H7 (cell line): ENCODE data around the gene FBXO45. TPM values are rescaled to one million over a fixed set of nuclear protein-coding genes. Genes with fewer than 3 reads are reported as not detected.
A peak's percentile ranks its signal among the peaks of the same experiment; 100 is the strongest.
"Not testable (repeated sequence)": the region's sequence is repeated elsewhere in the genome, so short reads cannot be mapped to it uniquely, and the experiment has no call there.

ENCODE experiments used
- DNase-seq: peaks from one replicate; pipeline ENCODE4 v3.0.0; 2012
- H3K27me3 ChIP-seq: 2 replicates; pipeline ENCODE4 v1.6.0; 2011; ENCODE audit warnings: mild to moderate bottlenecking, low read length; ENCODE audit not compliant: control insufficient read depth, insufficient read depth
- H3K36me3 ChIP-seq: replicated peaks from 2 replicates; pipeline ENCODE4 v1.5.1; 2011; ENCODE audit warnings: low read length; ENCODE audit not compliant: control insufficient read depth, insufficient read depth
- H3K4me3 ChIP-seq: 2 replicates; pipeline ENCODE4 v1.5.1; 2011; ENCODE audit warnings: low read depth, mild to moderate bottlenecking, control low read depth, low read length, moderate library complexity; ENCODE audit not compliant: insufficient read depth
- total RNA-seq: library from RNA; depleted of rRNA; stranded (reverse); fragments of >200 nt; shearing (Covaris generic); gene quantifications from 2 replicates; pipeline ENCODE4 v1.2.3, GENCODE V29; 2014

Gene FBXO45
- total RNA-seq, 1 experiment from 2014 or later, result 15.6 TPM

DNA sequence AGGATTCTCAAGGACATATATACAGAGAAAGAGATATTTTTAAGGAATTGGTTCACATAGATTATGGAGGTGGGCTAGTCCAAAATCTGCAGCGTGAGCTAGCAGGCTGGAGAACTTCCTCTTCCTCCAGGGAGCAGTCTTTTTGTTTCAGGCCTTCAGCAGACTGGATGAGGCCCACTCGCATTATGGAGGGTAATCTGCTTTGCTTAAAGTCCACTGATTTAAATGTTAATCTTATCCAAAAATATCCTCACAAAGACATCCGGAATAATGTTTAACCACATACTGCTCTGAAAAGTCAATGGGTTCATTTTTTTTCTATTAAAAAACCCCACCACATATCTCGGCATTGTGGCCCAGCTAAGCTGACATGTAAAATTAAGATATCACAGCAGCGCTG lies 48.8 kb downstream of the FBXO45 start:
- no peaks in the 10 kb centered on the region for H3K27me3 ChIP-seq
- no peak for DNase-seq
- no peaks in the 10 kb centered on the region for H3K36me3 ChIP-seq
- no peak overlapping the region for H3K4me3 ChIP-seq

DNA sequence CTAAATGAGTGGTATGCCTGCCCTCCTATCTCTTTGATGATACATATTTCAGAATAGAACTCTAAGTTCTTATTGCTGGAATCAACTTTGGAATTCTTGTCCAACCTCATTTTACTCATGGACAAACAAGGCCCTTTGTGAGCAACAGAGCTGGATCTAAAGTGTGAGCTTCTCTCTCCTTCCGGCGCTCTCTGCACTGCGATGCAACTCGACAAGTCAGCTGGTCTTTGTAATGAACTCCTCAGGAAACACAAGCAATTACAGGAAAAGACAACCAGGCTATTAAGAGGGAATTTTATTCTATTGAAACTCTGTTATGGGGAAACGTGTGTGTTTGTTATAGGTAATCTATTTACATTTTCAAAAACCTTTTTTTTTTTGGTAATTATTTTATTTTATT lies 50.8 kb downstream of the FBXO45 start:
- DNase-seq, result no peak
- no peaks in the 10 kb centered on the region for H3K36me3 ChIP-seq

DNA sequence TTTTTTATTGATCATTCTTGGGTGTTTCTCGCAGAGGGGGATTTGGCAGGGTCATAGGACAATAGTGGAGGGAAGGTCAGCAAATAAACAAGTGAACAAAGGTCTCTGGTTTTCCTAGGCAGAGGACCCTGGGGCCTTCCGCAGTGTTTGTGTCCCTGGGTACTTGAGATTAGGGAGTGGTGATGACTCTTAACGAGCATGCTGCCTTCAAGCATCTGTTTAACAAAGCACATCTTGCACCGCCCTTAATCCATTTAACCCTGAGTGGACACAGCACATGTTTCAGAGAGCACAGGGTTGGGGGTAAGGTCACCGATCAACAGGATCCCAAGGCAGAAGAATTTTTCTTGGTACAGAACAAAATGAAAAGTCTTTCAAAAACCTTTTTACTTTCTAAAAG lies 51.2 kb downstream of the FBXO45 start:
- not testable (repeated sequence) for H3K27me3 ChIP-seq, H3K36me3 ChIP-seq, DNase-seq, H3K4me3 ChIP-seq

More for the DNA sequence above, 50.8 kb downstream of the FBXO45 start:
- no peaks in the 10 kb centered on the region for H3K27me3 ChIP-seq
- H3K4me3 ChIP-seq, result no peak overlapping the region

DNA sequence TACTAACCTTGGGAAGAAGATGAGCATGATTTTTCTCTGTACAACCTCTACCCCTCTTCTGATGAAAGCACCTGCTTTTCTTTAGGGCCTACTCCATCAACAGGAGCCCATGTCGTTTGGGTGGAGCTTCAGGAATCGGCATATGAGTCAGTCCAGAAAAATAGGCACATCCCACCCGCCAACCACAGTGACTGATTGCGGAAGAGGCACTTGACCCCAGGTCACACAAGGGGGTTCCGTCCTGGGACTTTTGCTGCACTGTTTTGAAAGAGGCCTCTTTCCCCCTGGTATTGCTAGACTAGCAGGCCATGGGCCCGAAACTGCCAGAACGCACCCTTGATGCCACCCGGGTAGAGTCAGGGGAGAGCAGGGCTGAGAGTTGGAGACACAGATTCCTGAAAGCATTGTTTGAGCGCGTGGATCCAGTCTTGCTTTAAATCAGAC lies 51.7 kb downstream of the FBXO45 start:
- Histone ChIP-seq H3K27me3 (no peaks in the 10 kb centered on the region), H3K36me3 (no peaks in the 10 kb centered on the region), H3K4me3 (no peak overlapping the region)
- no peak for DNase-seq

DNA sequence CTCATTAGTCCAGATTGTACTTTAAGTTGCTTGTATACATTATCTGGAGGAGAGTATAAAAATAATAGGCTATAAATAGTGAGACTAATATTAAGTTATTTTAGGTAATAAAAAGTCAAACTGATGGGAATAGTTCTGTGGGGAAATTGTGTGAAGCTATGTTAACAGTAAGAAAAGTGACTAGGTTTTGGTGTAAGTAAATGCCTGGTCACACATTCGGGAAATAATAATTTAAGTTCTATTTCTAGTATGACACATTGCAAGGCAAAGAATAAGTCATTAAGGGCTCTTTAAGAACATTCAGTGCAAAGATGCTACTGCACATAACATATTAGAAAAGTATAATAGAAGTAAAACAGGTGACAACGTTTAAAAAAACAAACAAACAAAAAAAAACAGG lies 52.2 kb downstream of the FBXO45 start:
- H3K27me3 ChIP-seq, result no peaks in the 10 kb centered on the region
- H3K36me3 ChIP-seq, result no peaks in the 10 kb centered on the region
- H3K4me3 ChIP-seq, result no peak overlapping the region
- no peak for DNase-seq

DNA sequence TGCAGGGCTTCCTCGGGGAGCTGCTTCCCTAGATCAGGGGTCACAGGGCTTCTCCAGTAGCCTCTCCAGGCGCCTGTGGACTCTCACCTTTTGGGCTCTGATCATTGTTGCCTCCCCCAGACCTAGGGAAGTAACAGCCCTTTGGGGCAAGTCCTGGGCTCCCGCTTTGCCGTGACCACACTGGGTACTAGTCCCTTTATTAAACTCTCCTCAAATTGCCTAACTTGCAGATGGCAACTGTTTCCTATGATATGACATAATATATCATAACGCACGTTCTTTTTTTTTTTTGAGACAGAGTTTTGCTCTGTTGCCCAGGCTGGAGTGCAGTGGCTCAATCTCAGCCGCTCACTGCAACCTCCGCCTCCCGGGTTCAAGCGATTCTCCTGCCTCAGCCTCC lies 53.2 kb downstream of the FBXO45 start:
- H3K27me3 ChIP-seq, result no peaks in the 10 kb centered on the region
- H3K4me3 ChIP-seq, result no peak overlapping the region
- H3K36me3 ChIP-seq, result no peaks in the 10 kb centered on the region
- no peak for DNase-seq

DNA sequence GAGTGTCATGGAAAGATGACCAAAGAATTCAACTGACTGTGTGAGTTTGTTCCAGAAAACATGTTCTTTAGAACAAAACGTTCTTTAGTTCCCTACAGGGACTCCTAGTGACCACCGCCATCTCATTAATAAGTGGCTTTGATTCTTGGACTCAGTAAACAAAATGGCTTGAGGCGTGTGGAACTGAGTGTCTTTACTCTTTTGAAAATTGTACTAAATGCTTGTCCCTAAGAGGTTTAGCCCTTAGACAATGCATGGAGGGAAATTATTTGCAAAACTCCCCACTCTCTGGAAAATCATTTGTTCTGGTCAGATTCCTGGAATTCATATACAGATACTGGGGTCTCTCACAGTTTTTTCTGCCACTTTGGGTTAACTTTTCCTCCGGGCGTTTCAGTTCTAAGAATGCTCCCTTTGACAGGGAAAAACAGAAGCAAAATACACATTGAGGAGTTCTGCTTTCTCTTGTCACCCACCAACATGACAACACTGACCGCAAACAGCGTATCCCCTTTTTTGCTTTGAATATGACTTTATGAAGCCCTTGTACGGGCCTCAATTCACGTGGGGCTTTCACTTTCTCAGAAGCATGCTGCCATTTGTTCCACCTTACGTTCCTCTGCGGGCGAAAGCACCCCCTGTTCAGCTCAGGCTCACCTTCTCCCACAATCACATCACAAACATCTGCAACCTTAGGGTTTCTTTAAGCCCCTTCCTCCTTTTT lies 55.8 kb downstream of the FBXO45 start:
- no peak for DNase-seq
- Histone ChIP-seq H3K4me3 (no peak overlapping the region), H3K36me3 (no peaks in the 10 kb centered on the region), H3K27me3 (no peaks in the 10 kb centered on the region)

DNA sequence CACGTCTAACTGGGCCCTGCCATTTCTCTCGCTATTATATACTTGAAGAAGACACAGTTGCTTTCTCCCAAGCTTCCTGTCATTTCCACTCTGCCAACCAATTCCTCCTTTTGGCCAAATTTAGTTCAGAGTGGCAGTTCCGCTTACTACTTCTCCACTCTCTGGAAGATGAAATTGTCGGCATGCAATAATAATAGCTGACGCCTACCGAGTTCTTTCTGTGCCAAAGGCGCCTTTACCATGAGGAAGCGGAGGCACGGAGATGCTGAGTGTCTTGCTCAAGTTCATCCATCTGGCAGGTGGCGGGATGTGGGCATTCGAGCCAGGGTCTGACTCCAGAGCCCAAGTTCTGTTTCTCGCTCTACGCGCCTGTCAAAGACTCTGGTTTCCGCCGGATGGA lies 56.4 kb downstream of the FBXO45 start:
- DNase-seq, result no peak
- Histone ChIP-seq H3K27me3 (no peaks in the 10 kb centered on the region), H3K4me3 (no peak overlapping the region), H3K36me3 (no peaks in the 10 kb centered on the region)

DNA sequence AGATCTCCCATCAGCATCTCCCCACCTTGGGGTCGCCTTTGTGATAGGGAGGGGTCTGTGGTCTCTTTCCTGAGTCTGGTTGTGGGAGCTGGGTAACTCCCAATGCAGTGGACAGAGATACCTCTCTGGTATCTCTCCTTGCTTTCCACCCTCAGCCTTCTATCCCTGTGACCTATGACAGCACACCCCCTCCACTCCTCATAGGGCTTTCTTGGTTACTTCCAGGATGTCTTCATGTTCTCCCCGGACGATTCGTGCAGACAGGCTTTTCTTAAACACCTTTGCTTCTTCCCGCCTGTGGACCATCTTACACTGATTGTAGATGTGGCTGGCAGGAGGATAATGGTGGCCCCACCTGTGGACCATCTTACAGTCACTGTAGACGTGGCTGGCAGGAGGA lies 56.9 kb downstream of the FBXO45 start:
- no peaks in the 10 kb centered on the region for H3K36me3 ChIP-seq
- H3K4me3 ChIP-seq, result no peak overlapping the region
- no peak for DNase-seq
- no peaks in the 10 kb centered on the region for H3K27me3 ChIP-seq

DNA sequence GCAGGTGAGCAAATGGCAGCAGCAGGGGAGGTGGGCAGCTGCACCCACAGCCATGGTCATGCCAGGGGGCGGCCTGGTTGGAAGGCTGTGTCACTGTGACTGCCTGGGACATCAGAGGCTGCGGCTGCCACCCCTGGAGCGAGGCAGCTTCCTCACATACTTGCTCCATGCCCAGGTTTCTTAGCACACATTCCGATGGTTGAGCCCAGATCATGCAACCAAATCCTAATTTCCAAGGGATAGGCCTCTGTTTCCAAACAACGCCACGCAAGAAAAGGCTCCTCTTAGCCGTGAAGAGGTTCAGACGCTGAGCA lies 59.4 kb downstream of the FBXO45 start:
- no peak overlapping the region for H3K4me3 ChIP-seq
- H3K36me3 ChIP-seq, result no peaks in the 10 kb centered on the region
- DNase-seq, result no peak
- H3K27me3 ChIP-seq, result no peaks in the 10 kb centered on the region

DNA sequence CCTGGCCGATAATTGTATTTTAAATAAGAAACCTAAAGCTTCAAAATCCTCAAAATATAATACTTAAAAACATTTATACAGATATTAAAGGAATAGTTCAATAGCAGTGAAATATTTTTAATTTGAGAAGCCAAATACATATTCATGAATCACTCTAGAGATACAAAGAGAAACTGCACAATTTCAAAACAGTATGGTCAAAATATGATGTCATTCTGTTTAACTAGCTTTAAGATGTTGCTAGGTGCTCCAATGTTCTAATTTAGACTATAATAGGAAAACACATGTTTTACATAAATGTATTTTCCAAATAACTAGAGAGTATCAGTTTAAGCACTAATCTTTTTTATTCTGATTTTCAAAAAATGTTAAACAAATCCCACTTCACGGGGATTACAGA lies 60.8 kb downstream of the FBXO45 start:
- no peak for DNase-seq
- Histone ChIP-seq H3K27me3 (no peaks in the 10 kb centered on the region), H3K36me3 (no peaks in the 10 kb centered on the region), H3K4me3 (no peak overlapping the region)

DNA sequence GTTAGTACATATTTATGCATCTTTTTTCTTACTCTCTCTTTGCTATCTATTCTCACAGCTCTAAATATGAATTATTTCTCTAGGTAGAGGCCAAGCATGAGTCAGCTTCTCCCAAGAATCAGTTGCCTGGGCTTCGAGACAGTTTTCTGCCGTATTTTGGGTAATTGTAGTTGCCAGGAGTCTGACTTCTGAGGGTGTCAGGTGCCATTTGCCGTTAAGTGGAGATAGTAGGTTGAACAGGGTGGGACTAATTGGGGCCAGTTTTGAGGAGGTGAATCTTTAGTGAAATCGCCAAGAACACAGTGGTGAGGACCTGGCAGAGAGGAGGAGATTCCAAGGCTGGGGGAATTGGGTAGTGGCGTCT lies 63.2 kb downstream of the FBXO45 start:
- no peak for DNase-seq

DNA sequence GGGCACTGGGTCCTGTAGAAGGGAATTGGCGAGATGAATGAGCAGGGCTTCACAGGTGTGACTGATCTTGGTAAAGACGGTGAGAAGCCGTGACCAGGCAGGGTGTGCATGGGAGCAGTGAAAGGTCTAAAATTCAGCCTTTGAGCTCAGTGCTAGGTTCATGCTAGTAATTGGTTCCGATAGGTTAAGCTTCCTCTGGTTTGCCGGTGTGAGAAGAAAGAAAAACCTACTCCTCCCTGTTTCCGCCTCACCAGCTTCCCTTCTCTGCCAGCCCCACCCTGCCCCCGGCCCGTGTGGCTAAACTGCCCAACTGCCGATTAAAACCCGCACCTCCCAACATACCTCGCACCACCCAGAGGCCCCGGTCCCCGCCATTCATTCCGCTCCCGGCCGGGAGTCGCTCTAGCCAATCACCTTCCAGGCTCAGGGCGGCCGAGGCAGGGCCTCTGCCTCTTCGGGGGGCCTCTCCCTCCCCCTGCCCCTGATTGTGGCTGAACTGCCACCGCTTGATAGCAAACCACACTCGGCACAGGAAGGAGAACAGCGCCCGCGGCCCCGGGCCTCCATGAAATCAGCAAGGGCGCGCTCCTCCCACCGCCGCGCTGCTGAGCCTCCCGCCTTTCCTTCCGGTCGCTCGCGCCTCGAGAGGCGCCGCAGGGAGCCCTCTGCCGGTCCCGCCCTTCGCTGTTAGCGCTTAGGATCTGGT lies 63.7 kb downstream of the FBXO45 start:
- Histone ChIP-seq H3K36me3 (no peaks in the 10 kb centered on the region), H3K27me3 (no peaks in the 10 kb centered on the region; the same call in 1 of the 2 replicates), H3K4me3 (peak overlapping the region; percentile 40)
- peak; percentile 95 for DNase-seq

More for the DNA sequence above, 63.2 kb downstream of the FBXO45 start:
- Histone ChIP-seq H3K4me3 (peak overlapping the region; percentile 40), H3K27me3 (no peaks in the 10 kb centered on the region; the same call in 1 of the 2 replicates), H3K36me3 (no peaks in the 10 kb centered on the region)

DNA sequence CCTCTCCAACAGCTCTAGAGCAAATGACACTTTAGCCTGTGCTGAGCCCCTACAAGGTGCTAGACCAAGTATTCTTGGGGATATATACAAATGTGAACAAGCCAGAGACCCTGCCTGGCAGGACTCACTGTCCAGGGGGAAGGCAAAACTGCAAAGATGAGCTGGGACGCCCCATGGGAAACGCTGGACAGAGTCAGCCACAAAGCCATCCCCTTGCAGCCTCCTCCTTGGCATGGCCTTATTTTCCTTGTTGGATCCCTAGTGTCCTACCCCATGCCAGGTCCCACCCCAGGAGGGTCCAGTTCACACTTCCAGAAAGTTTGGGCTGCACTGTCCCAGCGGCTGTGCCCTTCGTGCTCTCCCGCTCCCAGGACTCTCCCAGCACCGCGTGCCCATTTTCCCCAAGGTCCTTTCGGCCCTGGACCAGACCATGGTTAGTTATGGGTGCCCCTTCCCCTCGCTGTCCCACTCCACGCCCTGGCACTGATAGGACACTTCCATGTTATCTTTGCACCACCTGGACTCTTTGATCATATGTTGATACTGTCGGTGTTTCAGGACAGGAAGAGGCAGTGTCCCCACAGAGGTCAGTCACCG lies 65.2 kb downstream of the FBXO45 start:
- Histone ChIP-seq H3K4me3 (no peak overlapping the region), H3K27me3 (peaks cover 4% of the 10 kb centered on the region), H3K36me3 (no peaks in the 10 kb centered on the region)
- DNase-seq, result no peak

DNA sequence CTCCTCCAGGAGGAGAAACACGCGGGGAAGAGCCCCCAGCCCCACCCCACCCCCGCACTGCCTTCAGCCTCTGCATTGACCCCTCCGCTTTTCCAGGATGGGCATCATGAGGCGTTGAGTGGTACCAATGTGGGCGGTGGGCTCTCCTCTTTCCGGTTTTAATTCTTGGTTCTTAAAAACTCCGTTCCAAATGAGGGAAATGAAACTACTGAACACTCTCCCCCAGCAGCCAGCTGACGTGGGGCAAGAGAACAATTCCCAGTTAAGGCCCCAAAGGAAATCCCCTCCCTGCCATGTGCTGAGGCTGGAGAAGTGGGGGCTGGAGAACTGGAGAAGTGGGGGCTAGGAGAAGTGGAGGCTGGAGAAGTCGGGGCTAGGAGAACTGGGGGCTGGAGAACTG lies 65.8 kb downstream of the FBXO45 start:
- Histone ChIP-seq H3K27me3 (peaks cover 8% of the 10 kb centered on the region), H3K4me3 (no peak overlapping the region), H3K36me3 (no peaks in the 10 kb centered on the region)
- no peak for DNase-seq
